NCI-H1092 (cell line): ENCODE data around the gene FMN1.

Experiments
- DNase-seq: peaks from one replicate; lab custom pipeline; 2025; lab: John Stamatoyannopoulos, UW

The FMN1 gene

DNA sequence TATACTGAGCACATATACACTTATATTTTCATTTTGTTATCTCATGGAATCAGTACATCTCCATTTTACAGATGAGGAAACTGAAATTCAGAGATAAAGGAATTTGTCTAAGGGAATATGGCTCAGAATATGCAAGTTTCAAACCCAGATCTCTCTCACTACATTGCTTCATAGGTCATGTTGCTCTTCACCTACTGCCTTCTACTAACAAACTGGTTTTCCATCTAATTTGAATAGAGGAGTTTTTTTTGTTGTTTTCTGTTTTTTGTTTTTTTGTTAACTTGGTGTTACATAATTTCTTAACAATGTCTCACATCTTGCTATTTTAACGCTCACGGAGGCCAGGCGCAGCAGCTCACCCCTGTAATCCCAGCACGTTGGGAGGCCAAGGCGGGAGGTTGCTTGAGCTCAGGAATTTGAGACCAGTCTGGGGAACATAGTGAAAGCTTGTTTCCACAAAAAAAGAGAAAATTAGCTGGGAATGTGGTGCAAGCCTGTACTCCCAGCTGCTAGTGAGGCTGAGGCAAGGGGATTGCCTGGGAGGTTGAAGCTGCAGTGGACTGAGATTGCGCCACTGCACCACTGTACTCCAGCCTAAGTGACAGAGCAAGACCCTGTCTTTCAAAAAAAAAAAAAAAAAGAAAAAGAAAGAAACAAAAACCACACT lies 37.0 kb downstream of the FMN1 start:
- no peak for DNase-seq

DNA sequence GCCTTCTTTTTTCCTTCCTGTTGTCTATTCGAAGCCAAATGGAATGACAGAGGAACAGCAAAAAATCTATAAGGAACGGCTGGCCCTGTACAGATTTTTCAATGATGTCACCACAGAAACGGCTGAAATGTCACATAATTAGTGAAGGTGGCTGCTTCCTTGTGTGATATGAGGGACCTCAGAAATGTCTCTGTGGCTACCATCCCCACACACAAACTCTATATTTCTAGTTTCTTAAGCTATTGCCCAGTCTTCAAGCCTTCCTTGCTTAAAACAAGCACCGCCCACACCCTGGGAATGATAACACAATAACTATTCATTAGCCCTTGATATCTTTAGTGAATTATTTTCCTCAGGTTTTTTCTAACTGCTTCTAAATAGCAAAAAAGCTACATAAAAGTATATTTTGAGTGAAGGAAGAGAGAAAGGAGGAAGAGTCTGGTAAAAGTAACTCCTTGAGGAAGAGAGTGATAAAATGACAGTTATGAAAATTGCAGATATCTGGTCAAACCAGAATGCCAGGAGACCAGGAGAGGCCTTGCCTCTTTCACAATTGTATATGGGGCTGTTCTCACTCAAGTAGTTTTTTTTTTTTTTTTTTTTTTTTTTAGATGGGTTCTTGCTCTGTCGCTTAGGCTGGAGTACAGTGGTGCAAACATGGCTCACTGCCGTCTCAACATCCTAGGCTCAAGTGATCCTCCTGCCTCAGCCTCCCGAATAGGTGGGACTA lies 38.7 kb downstream of the FMN1 start:
- no peak for DNase-seq

DNA sequence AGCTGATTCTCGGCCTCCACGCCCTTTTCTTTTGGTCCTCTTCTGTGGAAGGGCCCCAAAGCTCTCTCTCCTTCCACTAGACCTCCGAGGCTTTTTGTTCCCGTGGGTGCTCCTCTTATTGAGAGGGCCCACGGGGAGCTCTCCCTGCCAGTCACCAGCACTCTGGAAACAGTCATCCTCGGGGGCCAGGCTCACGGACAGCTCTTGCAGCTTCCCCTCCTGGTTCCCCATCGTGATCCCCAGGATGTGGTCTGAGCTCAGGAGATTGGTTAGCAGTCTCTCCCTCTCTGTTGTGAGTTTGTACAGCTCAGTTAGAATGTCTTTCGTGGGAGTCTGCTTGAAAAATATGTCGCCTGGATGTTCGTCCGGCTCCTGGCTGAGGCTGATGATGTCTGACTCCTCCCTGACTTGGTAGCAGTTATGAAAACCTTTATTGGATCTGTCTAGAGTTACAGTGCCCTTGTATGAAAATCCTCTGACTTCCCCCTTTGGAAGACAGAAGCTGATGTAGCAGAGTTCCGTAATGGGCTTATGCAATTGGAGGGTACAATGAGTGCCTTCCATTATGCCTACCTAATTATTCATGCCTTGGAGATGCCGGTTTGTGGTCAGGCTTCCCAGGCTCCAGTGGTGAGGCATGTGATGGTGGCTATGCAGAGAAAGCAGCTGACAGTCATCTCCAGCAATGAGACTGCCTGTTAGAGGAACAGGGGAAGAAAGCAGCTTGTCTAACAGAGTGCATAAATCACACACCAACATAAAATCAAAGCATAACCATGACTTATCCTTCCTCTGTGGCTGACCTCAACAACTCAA lies 40.0 kb downstream of the FMN1 start:
- no peak for DNase-seq

DNA sequence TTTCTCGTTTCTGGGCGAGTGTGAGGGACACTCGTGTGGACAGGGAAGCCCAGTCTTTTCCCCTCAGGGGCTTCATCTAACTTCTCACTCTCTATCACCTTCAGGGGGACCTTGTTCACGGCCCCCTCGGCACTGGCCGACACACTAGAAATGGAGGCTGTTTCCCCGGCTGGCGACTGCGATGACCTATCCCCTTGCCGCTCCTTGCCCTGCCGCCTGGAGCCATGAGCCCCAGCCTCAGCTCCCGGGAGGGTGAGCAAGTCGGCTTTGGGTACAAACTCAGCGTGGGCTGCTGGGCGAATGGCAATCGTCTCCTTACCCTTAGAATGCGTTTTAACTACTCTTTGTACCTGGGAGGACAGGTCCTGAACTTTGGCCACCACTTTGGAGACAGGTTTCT lies 41.0 kb downstream of the FMN1 start:
- DNase-seq: no peak

DNA sequence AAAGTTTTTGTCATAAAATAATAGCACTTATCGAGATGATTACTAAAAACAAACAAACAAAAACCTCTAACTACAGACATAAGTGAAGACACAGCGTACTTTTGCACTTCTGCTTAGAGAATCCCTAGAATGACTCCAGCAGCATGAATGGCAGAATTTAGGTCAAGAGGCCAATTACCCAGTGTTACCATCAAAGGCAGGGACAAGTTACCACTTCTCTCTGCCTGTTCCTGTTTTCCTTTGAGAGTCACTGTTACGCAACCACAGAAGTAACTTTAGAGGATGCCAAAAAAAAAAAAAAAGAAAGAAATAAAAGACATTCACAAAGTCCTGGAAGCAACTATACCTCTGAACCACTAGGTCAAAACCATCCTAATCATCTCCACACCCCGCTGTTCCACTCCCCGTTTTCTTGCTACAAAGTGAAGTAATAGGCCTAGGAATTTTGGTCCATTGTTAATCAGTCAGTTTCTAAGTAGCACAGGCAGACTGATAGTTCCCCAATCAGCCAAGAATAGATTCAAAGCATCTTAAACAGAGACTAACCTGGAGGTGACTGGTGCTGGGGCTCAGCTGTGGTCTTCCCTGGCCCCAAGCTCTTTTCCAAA lies 41.9 kb downstream of the FMN1 start:
- DNase-seq: no peak

DNA sequence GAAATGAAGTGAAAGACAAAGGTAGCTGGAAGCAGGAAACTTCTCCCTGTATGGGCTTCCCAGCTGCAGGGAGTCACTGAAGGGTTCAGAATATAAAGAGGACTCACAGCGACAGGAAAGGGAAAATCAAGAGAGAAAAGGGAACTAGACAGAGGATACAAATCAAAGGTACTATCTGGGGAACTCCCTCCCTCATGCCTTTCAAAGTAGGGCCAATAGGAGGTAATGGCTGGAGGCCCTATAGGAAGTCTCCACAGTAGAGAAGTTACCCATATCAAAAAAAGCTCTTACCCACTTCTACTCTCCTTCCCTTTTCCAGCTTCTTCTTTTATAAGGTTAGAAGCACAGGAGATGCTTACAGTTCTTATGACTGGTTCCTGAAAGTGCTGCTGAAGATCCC lies 43.5 kb downstream of the FMN1 start:
- no peak for DNase-seq

DNA sequence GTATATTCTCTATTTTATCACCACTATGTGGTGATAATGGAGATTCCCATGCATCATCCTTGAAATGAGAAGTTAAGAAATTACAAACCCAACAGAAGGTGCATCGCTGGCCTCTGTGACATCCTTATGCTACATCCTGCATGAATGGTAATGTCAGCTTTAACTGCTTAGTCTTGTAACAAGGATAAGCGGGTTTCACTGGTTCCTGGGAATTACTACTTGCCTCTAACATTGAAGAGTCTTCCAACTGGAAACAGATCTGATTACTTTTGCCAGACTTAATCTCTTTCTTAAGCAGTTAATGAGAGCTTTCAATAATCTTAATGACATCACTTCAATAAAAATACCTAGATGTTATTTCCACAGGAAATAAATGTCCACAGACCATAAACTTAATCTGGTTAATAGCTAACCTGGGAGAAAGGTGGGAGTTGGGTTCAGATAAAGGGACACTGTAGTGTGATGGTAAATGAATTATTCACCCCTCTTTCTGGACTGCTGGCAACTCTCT lies 44.0 kb downstream of the FMN1 start:
- no peak for DNase-seq

DNA sequence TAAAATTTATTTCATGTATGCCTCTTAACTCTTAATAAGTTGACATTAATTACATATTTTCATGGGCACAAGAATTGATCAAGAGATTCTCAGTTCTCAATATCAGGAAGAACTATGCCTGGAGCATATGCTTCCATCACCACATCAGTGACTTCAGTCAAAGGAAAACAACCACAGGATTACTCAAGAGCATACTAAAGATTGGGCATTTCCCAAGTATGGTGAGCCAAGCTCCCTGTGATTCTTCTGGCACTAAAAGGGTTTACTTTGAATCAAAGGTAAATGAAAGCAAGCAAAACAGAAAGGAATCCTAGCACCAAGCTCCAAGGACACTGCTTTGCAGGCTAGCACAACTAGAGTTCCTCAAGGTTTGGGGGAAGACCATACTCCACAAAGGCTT lies 44.6 kb downstream of the FMN1 start:
- no peak for DNase-seq

DNA sequence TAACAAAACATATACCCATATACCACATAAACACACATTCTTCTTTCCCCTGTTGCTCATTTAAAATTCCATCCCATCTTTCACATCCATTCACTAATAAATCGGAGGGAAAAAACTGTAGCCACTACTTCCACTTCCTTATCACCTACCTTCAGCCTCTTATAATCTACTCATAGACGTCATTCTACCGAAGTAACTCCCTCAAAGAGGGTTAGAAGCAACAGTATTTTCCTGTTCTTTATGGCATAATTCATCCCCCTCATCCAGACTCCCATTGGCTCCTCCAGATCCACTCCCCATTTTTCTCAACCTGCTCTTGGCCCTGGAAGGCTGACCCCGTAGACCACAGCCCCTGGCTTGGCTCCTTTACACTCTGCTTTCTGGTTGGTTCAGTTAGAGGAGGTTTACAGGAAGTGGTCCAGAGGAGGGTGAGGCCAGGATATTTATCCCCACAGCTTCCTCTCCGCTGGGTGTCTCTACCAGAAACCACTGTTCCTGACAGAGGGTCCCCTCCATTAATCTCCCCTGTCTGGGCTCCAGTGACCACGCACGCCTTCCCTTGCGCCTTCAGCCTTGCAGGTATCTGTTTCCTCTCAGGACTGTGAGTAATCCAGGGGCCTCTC lies 46.3 kb downstream of the FMN1 start:
- DNase-seq: no peak

DNA sequence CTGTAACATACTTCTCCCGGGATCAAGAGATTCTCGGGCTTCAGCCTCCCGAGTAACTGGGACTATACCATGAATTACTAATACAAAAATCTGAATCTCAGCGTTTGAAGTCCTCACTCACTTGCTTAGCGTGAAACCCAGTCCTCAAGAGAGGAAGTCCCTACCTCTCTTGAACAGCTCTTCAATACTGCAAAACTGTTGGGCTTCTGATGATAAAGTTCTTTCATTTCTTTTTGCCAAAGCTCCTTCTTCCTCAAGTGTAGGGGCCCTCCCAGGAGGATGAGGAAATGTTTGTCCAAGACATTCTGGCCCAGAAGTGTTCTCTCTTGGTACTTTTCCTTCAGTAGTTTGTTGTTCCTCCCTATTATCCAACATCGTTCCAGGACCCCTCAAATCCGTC lies 48.5 kb downstream of the FMN1 start:
- no peak for DNase-seq

DNA sequence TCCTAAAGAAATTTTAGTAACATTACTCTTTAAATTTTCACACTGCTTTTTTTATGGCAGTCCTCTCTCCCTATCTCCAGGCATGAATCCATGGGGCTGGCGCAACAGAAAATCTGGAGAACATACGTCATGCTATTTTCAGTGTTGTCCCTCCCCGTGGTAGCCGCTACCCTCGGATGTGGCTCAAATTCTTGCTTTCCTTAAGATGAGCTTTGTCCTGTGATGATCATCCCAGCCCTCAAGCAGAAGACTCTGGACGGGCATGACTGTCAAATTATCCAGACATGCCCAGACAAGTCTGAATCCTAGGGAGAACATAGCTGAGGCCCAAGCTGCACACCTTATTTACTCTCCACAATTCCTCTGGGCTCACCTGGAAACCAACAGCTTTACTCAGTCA lies 49.1 kb downstream of the FMN1 start:
- DNase-seq: no peak

DNA sequence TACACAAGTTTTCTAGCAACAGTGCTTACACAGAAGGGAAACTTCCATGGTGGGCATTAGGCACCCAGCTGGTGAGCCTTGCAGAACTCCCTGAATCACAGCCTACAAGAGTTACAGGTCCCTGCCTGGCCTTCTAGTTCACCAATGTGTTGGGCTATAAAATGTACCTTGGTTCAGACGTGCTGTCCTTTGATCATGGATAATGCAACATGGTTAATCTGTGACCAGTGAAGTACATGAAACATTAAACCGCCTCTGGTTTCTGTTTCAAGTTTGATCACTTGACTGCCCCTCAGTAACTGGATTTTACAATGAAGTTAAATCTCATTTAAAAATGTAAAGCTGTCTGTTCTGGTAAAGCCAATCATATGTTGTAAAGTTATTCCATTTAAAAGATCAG lies 51.8 kb downstream of the FMN1 start:
- DNase-seq: no peak

DNA sequence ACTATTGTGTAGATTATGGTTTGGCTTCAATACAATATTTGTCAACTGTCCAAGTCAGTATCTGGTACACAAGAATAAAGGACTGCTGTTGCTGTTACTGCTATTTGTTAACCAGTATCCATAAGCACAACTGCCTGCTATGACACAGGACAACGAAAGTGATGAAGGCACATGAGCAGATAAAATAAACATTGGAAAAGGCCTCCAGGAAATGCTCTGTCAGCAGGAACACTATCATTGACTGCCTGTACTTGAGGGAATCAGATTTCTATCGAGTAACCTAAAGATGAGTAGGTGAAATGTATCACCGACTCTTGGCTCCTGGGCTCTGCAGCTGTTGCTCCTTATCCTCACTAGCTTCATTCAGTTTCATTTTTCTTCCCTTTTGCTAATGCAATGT lies 56.5 kb downstream of the FMN1 start:
- DNase-seq: no peak

DNA sequence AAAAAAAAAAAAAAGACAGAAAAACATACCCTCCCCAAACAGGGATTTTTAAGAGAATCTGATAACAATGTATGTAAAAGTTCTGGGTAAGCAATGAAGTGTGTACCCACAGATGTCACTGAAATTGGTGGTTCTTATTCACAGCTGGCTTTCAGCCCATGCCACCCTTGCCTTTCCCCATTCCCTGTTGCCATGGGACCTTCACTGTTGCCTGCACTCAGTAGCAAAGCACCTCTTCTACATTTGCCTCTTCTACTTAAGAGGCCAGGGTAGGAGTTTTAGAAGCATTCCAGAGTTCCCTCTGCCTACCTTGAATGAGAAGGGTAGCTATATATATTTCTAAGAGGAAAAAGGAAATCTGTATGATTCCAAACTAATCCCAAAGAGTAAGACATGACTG lies 57.4 kb downstream of the FMN1 start:
- DNase-seq: no peak

DNA sequence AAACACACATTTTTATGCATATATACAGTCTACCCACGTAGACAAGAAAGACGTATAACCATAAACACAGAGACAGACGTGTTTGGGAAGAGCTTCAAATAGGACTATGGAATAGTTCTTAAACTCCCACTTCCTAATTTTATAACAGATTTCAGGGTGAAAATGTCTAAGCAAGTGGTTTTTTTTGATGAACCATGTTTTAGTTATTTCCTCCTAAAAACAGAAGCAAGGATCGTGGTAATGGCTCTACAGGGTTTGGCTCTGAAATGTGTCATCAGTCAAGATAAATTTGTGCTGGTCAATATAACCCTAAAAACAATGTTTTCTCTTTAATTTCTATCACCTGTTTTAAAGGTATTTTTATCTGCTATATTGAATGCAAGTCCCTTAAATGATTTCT lies 58.2 kb downstream of the FMN1 start:
- no peak for DNase-seq

DNA sequence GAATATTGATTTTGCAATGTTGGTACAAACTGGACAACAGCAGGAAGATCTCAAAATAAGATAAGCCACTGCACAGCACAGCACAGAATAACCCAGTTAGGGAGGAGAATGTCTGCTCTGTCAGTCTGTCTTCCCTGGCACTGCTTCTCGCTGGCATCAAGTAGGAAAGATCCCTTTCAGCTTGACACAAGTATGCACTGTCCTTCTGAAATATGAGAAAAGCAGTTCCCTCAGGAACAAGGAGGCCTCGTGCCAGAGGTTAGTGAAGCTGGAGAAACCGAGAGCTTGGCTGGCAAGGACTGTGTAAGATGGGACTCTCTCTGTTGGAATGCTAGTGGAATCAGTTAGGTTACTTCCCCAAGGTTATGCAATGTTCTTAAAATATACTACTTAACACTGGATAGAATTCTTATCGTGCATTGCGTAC lies 59.1 kb downstream of the FMN1 start:
- DNase-seq: no peak

DNA sequence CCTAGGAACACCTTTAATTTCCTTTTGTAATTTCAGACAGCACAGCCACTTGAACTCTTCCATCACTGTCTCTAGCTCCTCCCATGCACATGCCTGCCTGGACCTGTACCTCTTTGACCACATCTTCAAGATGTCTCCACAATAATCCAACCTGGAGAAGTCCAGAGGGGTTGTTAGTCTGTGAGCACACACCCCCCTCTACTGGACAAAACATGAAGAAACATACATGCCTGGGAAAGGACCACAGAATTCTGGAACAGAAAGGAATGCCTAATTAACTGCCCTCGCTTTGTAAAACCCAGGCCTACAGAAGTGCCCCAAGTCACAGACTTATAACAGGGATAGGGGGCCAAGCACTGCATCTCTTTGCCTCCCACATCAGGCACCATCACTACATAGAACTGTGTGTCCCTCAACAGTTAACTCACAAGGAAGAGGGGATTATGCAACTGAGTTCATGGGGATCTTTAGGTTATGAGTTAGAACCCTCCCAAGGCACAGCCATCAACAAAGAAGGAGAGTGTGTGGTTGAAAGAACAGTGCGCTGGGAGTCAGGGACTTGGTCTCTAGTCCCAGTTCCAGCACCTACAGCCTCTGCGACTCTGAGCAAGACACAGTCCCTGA lies 61.7 kb downstream of the FMN1 start:
- peak; percentile 21 for DNase-seq

DNA sequence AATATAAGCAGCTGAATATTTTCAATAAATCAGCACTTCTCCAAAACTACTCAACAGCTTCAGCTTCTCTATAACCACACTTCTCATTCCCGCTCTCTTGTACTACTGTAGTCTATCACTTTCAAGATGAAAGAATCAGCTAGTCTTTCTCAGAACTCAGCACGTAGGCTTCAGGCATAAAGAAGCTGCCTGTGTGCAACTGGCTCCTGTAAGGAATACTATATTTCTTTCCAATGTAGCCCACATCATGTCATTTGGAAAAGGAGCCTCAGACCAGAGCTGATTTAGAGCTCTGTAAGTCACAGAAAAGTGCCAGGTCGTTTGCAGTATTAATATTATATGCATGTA lies 62.3 kb downstream of the FMN1 start:
- DNase-seq: no peak

DNA sequence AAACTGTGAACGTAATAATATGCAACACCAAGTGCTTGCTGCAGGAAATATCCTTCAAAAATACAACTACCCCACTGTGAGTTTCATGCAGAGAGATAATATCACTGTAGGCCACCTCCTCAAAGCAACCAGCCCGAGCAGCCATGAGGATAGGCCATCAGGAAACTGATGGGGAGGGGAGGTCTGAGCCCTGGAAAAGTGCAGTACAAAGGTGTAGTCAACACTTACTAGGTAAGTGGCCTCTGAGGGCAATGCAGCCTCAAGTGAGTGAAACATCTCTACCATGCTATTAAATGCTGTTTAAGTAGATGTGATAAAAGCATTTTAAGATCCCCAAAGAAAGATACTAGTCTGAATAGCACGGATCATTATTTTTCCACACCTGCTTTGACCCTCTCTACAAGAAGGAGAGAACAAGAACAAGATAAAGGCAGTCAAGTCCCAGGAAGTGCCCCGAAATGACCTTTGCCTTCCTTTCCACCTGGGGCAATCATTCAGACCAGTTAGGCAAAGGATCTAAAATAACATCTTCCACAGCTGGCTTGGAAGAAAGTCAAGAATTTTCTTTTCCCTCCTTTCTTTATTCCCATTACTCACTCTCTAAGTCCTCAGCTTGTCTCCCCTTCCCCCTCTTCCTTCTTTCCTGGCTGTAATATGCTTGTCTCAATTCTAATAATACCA lies 62.8 kb downstream of the FMN1 start:
- DNase-seq: no peak

DNA sequence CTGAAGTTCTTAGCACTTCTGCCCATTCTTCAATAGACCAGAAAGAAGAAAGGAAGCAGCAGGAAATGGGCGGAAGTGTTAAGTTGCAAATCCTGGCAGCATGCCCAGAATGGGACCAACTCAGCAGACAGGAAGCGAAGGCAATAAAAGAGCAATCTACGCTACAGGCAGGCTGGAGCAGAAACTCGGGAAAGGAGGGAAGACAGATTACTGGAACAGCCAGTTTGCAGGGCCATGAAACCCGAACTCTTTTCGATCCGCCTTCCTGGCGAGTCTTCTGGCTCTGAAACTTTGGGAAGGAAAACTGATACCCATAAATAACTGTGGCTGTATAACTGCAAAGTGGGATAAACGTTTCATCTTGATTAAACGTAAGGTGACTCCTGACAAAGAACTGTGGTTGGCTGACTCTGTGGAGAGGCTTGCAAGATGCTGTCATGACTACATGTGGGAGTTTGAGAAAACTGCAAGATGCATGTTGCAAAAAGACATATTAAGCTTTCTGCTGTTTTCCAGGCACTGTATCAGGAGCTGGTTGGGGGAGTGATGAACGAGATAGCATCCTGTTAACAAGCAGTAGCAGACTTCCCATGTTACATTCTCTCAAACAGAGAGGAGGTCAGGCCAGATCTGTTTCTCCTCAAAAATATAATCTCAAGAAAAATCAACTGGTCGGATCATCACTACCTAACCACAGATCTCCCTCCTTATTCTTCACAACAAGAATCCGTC lies 67.8 kb downstream of the FMN1 start:
- DNase-seq: peak; percentile 60
